ENCODE results near the gene BFAR.
"Not testable (repeated sequence)": the region's sequence is repeated elsewhere in the genome, so short reads cannot be mapped to it uniquely, and the experiment has no call there.

Gene BFAR

DNA sequence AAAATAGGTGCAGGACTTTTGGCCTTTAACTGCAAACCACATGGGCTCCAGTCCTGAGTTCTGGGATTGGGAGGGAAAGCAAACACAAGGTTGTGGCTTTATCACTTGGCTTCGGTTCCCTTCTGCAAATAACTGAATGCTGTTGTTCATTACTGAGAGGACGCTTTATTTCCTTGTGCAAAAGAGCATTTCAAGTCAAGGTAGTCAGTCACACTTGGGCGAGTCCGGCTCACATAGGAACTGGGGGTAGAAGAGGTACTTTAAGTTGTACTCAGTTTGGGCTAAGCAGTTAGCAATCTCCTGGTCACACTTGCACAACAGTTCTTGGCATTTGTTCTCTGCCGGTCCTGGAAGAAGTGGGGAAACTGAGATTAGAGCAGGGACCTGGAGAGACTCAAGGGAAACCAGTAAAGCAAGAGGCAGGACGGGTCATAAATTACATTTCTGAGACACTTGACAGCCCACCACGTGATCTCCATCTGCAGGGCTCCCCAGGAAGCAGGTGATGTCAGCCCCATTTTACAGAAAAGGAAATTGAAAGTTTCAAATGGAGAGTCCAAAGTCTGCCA is 39.7 kb downstream of the BFAR start:
- peak; percentile 77 for DNase-seq (ENCODE audit: low spot score)
- TF ChIP-seq CTCF (IDR thresholded peaks at IDR 0.05; ENCODE audit: extremely low read depth, insufficient read depth, missing control alignments) = no peak
- in situ Hi-C loops (cut with MboI; ENCODE audit: low pct_unique_long_range_greater_than_20kb, low sequenced_read_pairs, unreplicated experiment) = no loop called here

- DNase-seq (ENCODE audit: low spot score) = no peak
- no peak for TF ChIP-seq CTCF (IDR thresholded peaks at IDR 0.05; ENCODE audit: extremely low read depth, insufficient read depth, missing control alignments)
These were observed 43.9 kb downstream of the BFAR start for GRCh38 chr16:14676633-14677032.

DNA sequence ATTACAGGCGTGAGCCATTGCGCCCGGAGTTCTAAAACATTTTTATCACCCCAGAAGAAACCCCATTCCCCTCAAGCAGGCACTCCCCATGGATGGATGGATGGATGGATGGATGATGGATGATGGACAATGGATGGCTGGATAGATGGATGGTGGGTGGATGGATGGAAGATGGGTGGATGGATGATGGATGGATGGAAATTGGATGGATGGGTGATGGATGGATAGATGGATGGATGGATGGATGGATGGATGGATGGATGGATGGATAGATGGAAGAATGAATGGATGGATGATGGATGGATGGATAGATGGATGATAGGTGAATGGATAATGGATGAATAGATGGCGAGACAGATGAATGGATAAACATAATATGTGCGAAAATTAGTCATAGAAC is 44.9 kb downstream of the BFAR start:
- no peak for TF ChIP-seq CTCF (IDR thresholded peaks at IDR 0.05; ENCODE audit: extremely low read depth, insufficient read depth, missing control alignments)
- in situ Hi-C loops (cut with MboI; ENCODE audit: low pct_unique_long_range_greater_than_20kb, low sequenced_read_pairs, unreplicated experiment) = no loop called here
- DNase-seq (ENCODE audit: low spot score) = no peak

More at GRCh38 chr16:14676633-14677032, 43.9 kb downstream of the BFAR start:
- in situ Hi-C loops (cut with MboI; ENCODE audit: low pct_unique_long_range_greater_than_20kb, low sequenced_read_pairs, unreplicated experiment) = no loop called here

GRCh38 chr16:14678748-14679497 is 46.2 kb downstream of the BFAR start:
- no peak for TF ChIP-seq CTCF (IDR thresholded peaks at IDR 0.05; ENCODE audit: extremely low read depth, insufficient read depth, missing control alignments)
- in situ Hi-C loops (cut with MboI; ENCODE audit: low pct_unique_long_range_greater_than_20kb, low sequenced_read_pairs, unreplicated experiment) = no loop called here
- DNase-seq (ENCODE audit: low spot score) = no peak

DNA sequence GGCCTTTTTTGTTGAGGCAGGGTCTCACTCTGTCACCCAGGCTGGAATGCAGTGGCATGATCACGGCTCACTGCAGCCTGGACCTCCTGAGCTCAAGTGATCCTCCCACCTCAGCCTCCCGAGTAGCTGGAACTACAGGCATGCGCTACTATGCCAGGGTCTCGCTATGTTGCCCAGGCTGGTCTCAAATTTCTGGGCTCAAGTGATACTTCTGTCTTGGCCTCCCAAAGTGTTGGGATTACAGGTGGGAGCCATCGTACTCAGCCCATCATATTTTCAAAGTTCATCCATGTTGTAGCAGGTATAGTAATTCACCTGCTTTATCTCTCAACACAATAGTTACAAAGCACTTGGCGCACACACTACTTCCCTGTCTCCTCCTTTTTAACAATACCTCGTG is 47.6 kb downstream of the BFAR start:
- DNase-seq (ENCODE audit: low spot score); in situ Hi-C loops (cut with MboI; ENCODE audit: low pct_unique_long_range_greater_than_20kb, low sequenced_read_pairs, unreplicated experiment): not testable (repeated sequence)

DNA sequence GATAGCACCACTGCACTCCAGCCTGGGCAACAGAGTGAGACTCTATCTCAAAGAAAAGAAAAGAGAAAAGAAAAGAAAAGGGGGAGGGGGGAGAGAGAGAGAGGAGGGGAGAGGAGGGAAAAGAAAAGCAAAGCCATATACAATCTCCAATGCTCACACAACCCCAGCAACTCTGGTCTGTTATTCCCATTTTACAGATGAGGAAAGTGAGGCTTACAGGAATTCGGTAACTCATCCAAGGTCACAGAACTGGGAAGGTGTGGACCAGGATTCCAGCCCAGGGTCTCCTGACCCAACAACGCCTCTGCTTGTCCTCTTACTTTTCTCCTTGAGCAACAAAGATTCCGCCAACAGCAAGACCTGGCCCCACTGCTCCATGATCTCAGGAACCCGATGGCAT is 48.4 kb downstream of the BFAR start:
- in situ Hi-C loops (cut with MboI; ENCODE audit: low pct_unique_long_range_greater_than_20kb, low sequenced_read_pairs, unreplicated experiment) = no loop called here
- no peak for DNase-seq (ENCODE audit: low spot score)
- no peak for TF ChIP-seq CTCF (IDR thresholded peaks at IDR 0.05; ENCODE audit: extremely low read depth, insufficient read depth, missing control alignments)

GRCh38 chr16:14682121-14682520 is 49.4 kb downstream of the BFAR start:
- in situ Hi-C loops (cut with MboI; ENCODE audit: low pct_unique_long_range_greater_than_20kb, low sequenced_read_pairs, unreplicated experiment) = no loop called here
- no peak for TF ChIP-seq CTCF (IDR thresholded peaks at IDR 0.05; ENCODE audit: extremely low read depth, insufficient read depth, missing control alignments)
- no peak for DNase-seq (ENCODE audit: low spot score)

GRCh38 chr16:14685870-14686793 is 53.4 kb downstream of the BFAR start:
- DNase-seq (ENCODE audit: low spot score); in situ Hi-C loops (cut with MboI; ENCODE audit: low pct_unique_long_range_greater_than_20kb, low sequenced_read_pairs, unreplicated experiment): not testable (repeated sequence)

GRCh38 chr16:14694129-14694528 is 61.4 kb downstream of the BFAR start, which contains the start of gene PLA2G10:
Gene PLA2G10 (minus strand): TSS chr16:14694308. CDS start chr16:14694229, 79 bp downstream.
- DNase-seq (ENCODE audit: low spot score); in situ Hi-C loops (cut with MboI; ENCODE audit: low pct_unique_long_range_greater_than_20kb, low sequenced_read_pairs, unreplicated experiment): not testable (repeated sequence)

- DNase-seq (ENCODE audit: low spot score); in situ Hi-C loops (cut with MboI; ENCODE audit: low pct_unique_long_range_greater_than_20kb, low sequenced_read_pairs, unreplicated experiment): not testable (repeated sequence)
These were observed 69.1 kb downstream of the BFAR start for GRCh38 chr16:14701859-14702258.

Measured in GM13977 (cell line).